HG02852 (cell line): ENCODE results near the gene C21orf58.
A peak's percentile ranks its signal among the peaks of the same experiment; 100 is the strongest.
"Not testable (repeated sequence)": the region's sequence is repeated elsewhere in the genome, so short reads cannot be mapped to it uniquely, and the experiment has no call there.

Experiments used
- ATAC-seq: cut with Tn5 transposase; IDR thresholded peaks from one replicate; pipeline ENCODE4 v1.9.1; 2021; ENCODE audit warnings: mild to moderate bottlenecking, moderate library complexity; ENCODE audit not compliant: unreplicated experiment

Gene C21orf58

GRCh38 chr21:46325073-46325912 is 1.6 kb upstream of the C21orf58 start:
- ATAC-seq = no peak

GRCh38 chr21:46324390-46325072 is 861 bp upstream of the C21orf58 start:
- ATAC-seq = peak; percentile 51

GRCh38 chr21:46323227-46323709 is 402 bp downstream of the C21orf58 start:
- ATAC-seq = peak; percentile 7

GRCh38 chr21:46322351-46323226 is 1.1 kb downstream of the C21orf58 start:
- no peak for ATAC-seq

- no peak for ATAC-seq
Observed at GRCh38 chr21:46320331-46320801, 3.3 kb downstream of the C21orf58 start.

- ATAC-seq = no peak
Observed at GRCh38 chr21:46319186-46319585, 4.5 kb downstream of the C21orf58 start.

GRCh38 chr21:46318464-46318845 is 5.2 kb downstream of the C21orf58 start:
- no peak for ATAC-seq

GRCh38 chr21:46317710-46318463 is 5.8 kb downstream of the C21orf58 start:
- no peak for ATAC-seq

GRCh38 chr21:46316708-46317324 is 6.9 kb downstream of the C21orf58 start:
- ATAC-seq = no peak

GRCh38 chr21:46314441-46315020 is 9.1 kb downstream of the C21orf58 start:
- no peak for ATAC-seq

GRCh38 chr21:46312949-46313348 is 10.7 kb downstream of the C21orf58 start:
- no peak for ATAC-seq

GRCh38 chr21:46311568-46311967 is 12.1 kb downstream of the C21orf58 start:
- ATAC-seq = no peak

GRCh38 chr21:46310260-46310659 is 13.4 kb downstream of the C21orf58 start:
- ATAC-seq = not testable (repeated sequence)

- no peak for ATAC-seq
Observed at GRCh38 chr21:46308431-46308830, 15.2 kb downstream of the C21orf58 start.

- no peak for ATAC-seq
Observed at GRCh38 chr21:46307625-46308024, 16.0 kb downstream of the C21orf58 start.

- ATAC-seq = no peak
Observed at GRCh38 chr21:46304955-46305354, 18.7 kb downstream of the C21orf58 start.

GRCh38 chr21:46304437-46304836 is 19.2 kb downstream of the C21orf58 start:
- ATAC-seq = no peak

GRCh38 chr21:46301759-46302158 is 21.9 kb downstream of the C21orf58 start:
- no peak for ATAC-seq

- ATAC-seq = no peak
Observed at GRCh38 chr21:46299167-46299566, 24.5 kb downstream of the C21orf58 start.
